OCI-LY1 (cell line): Measurements from ENCODE around the gene YY1AP1.
"Not testable (repeated sequence)": the region's sequence is repeated elsewhere in the genome, so short reads cannot be mapped to it uniquely, and the experiment has no call there.

Source experiments
- H2AFZ ChIP-seq: fragments of 200-600 bp; sonication (generic), shearing (Covaris generic); 2 replicates; pipeline ENCODE4 v1.6.0; 2014; ENCODE audit warnings: antibody characterized with exemption, mild to moderate bottlenecking, low read length
- H3F3A ChIP-seq: fragments of 200-600 bp; sonication (generic), shearing (Covaris generic); 2 replicates; pipeline ENCODE4 v1.6.0; 2014; ENCODE audit warnings: mild to moderate bottlenecking, antibody characterized with exemption, low read length, moderate library complexity; ENCODE audit not compliant: insufficient read depth
- H3K27ac ChIP-seq: fragments of 200-600 bp; sonication (generic); 2 replicates; pipeline ENCODE4 v1.5.1; 2014; ENCODE audit warnings: low read length, mixed run types, mild to moderate bottlenecking, low read depth; ENCODE audit not compliant: poor library complexity, severe bottlenecking
- H3K27me3 ChIP-seq: fragments of 200-600 bp; sonication (generic); 2 replicates; pipeline ENCODE4 v1.6.0; 2014; ENCODE audit warnings: antibody characterized with exemption, mild to moderate bottlenecking, low read length, moderate library complexity; ENCODE audit not compliant: insufficient read depth
- H3K36me3 ChIP-seq: fragments of 200-600 bp; sonication (generic); 2 replicates; pipeline ENCODE4 v1.6.1; 2014; ENCODE audit warnings: mild to moderate bottlenecking, antibody characterized with exemption, low read length, moderate library complexity, mixed read lengths; ENCODE audit not compliant: insufficient read depth
- H3K4me1 ChIP-seq: fragments of 200-600 bp; sonication (generic); 2 replicates; pipeline ENCODE4 v1.5.1; 2014; ENCODE audit warnings: mild to moderate bottlenecking, low read length, moderate library complexity; ENCODE audit not compliant: insufficient read depth, severe bottlenecking
- H3K4me2 ChIP-seq: fragments of 200-600 bp; sonication (generic), shearing (Covaris generic); 2 replicates; pipeline ENCODE4 v1.6.1; 2014; ENCODE audit warnings: low read length
- H3K4me3 ChIP-seq: fragments of 200-600 bp; sonication (generic); 2 replicates; pipeline ENCODE4 v1.5.1; 2014; ENCODE audit warnings: low read length, low read depth, mild to moderate bottlenecking, mixed read lengths; ENCODE audit not compliant: poor library complexity, severe bottlenecking
- H3K79me2 ChIP-seq: fragments of 200-600 bp; shearing (Covaris generic); 2 replicates; pipeline ENCODE4 v1.6.1; 2016; ENCODE audit warnings: mixed run types, low read length, mixed read lengths; ENCODE audit not compliant: insufficient read depth
- H3K9ac ChIP-seq: fragments of 200-600 bp; sonication (generic), shearing (Covaris generic); 2 replicates; pipeline ENCODE4 v1.6.1; 2014; ENCODE audit warnings: mild to moderate bottlenecking, low read length, mixed read lengths
- H3K9me2 ChIP-seq: fragments of 200-600 bp; sonication (generic), shearing (Covaris generic); 2 replicates; pipeline ENCODE4 v1.6.1; 2014; ENCODE audit warnings: low read depth, mild to moderate bottlenecking, low read length, mixed read lengths
- H3K9me3 ChIP-seq: fragments of 200-600 bp; shearing (Covaris generic); 2 replicates; pipeline ENCODE4 v1.6.1; 2014; ENCODE audit warnings: low read length, mixed read lengths
- H4K20me1 ChIP-seq: fragments of 200-600 bp; sonication (generic), shearing (Covaris generic); 2 replicates; pipeline ENCODE4 v1.6.0; 2016; ENCODE audit warnings: mild to moderate bottlenecking, low read length; ENCODE audit not compliant: insufficient read depth
- CTCF ChIP-seq: fragments of 200-600 bp; sonication (generic), shearing (Covaris generic); IDR thresholded peaks from 2 replicates; pipeline ENCODE4 v1.5.1; 2017; ENCODE audit warnings: mild to moderate bottlenecking, antibody characterized with exemption, low read length, moderate library complexity, mixed read lengths
- EZH2 ChIP-seq: fragments of 200-600 bp; sonication (generic), shearing (Covaris generic); IDR thresholded peaks from 2 replicates; pipeline ENCODE4 v1.8.0; 2017; ENCODE audit warnings: borderline replicate concordance, mixed run types, mild to moderate bottlenecking, antibody characterized with exemption, low read length, moderate library complexity, mixed read lengths

Gene YY1AP1

GRCh38 chr1:155680531-155680930 lies 8.0 kb downstream of the YY1AP1 start:
- Histone ChIP-seq H3K27ac (no peak overlapping the region), H3K27me3 (no peaks in the 10 kb centered on the region), H3K4me3 (no peak overlapping the region), H3K4me1 (peaks cover 13% of the 10 kb centered on the region), H3K79me2 (peaks cover 44% of the 10 kb centered on the region), H3K9me3 (no peaks in the 10 kb centered on the region), H3K4me2 (no peak overlapping the region), H3K9me2 (no peaks in the 10 kb centered on the region), H3K9ac (no peak overlapping the region), H2AFZ (no peak overlapping the region), H3K36me3 (peaks cover 50% of the 10 kb centered on the region), H3F3A (0 out of 2 replicates have a peak, but pooled peaks cover 2% of the 10 kb centered on the region), H4K20me1 (no peaks in the 10 kb centered on the region)
- TF ChIP-seq CTCF (no peak), EZH2 (no peak)

GRCh38 chr1:155678992-155679391 lies 9.6 kb downstream of the YY1AP1 start:
- not testable (repeated sequence) for H3K4me1 ChIP-seq, H4K20me1 ChIP-seq, H3K4me3 ChIP-seq, H3K27me3 ChIP-seq, H3K9me2 ChIP-seq, H3K4me2 ChIP-seq, H3F3A ChIP-seq, H3K9me3 ChIP-seq, H3K9ac ChIP-seq, H3K27ac ChIP-seq, H2AFZ ChIP-seq
- Histone ChIP-seq H3K36me3 (peaks cover 62% of the 10 kb centered on the region), H3K79me2 (peaks cover 29% of the 10 kb centered on the region)

GRCh38 chr1:155678027-155678426 lies 10.5 kb downstream of the YY1AP1 start:
- Histone ChIP-seq H3K27ac (no peak overlapping the region), H4K20me1 (no peaks in the 10 kb centered on the region), H3K4me3 (no peak overlapping the region), H3K79me2 (peaks cover 19% of the 10 kb centered on the region), H2AFZ (no peak overlapping the region), H3K4me1 (no peaks in the 10 kb centered on the region), H3K27me3 (no peaks in the 10 kb centered on the region), H3K9ac (no peak overlapping the region), H3F3A (0 out of 2 replicates have a peak, but pooled peaks cover 2% of the 10 kb centered on the region), H3K36me3 (peaks cover 68% of the 10 kb centered on the region), H3K4me2 (no peak overlapping the region), H3K9me2 (no peaks in the 10 kb centered on the region), H3K9me3 (no peaks in the 10 kb centered on the region)
- TF ChIP-seq CTCF (no peak), EZH2 (no peak)

- Histone ChIP-seq H3K4me1 (no peaks in the 10 kb centered on the region), H3K9me2 (no peaks in the 10 kb centered on the region), H3K9me3 (no peaks in the 10 kb centered on the region), H3K4me3 (no peak overlapping the region), H3K27ac (no peak overlapping the region), H4K20me1 (no peaks in the 10 kb centered on the region), H2AFZ (no peak overlapping the region), H3K9ac (no peak overlapping the region), H3K36me3 (peaks cover 92% of the 10 kb centered on the region), H3K27me3 (no peaks in the 10 kb centered on the region), H3K79me2 (no peaks in the 10 kb centered on the region), H3K4me2 (no peak overlapping the region), H3F3A (no peaks in the 10 kb centered on the region)
- TF ChIP-seq EZH2 (no peak), CTCF (no peak)
Measured at GRCh38 chr1:155673003-155673402, 15.6 kb downstream of the YY1AP1 start.
